Midbrain (tissue), 1 donor: ENCODE measurements around the gene CAPN2.

Experiments used
- DNase-seq: peaks from one replicate; lab custom pipeline; 2025; lab: John Stamatoyannopoulos, UW

CAPN2 gene

GRCh38 chr1:223712194-223712849 lies at the start of gene CAPN2:
TSS of gene CAPN2 (plus strand) at chr1:223712539. CDS start at chr1:223712641, 102 bp downstream.
- DNase-seq, result peak; percentile 79

- DNase-seq, result no peak
Observed at GRCh38 chr1:223662943-223663342, 49.4 kb upstream of the CAPN2 start.

GRCh38 chr1:223664106-223664505 lies 48.2 kb upstream of the CAPN2 start:
- no peak for DNase-seq

GRCh38 chr1:223665592-223666312 lies 46.6 kb upstream of the CAPN2 start, which contains the start of gene CAPN8:
TSS of gene CAPN8 (minus strand) at chr1:223665701. CDS start at chr1:223665646, 55 bp downstream.
- no peak for DNase-seq

- DNase-seq, result no peak
Observed at GRCh38 chr1:223667484-223668182, 44.7 kb upstream of the CAPN2 start.

GRCh38 chr1:223669003-223669795 lies 43.1 kb upstream of the CAPN2 start:
- DNase-seq, result no peak

GRCh38 chr1:223670458-223671159 lies 41.7 kb upstream of the CAPN2 start:
- DNase-seq, result peak; percentile 6

GRCh38 chr1:223674119-223674890 lies 38.0 kb upstream of the CAPN2 start:
- no peak for DNase-seq

- DNase-seq, result no peak
Observed at GRCh38 chr1:223678841-223679240, 33.5 kb upstream of the CAPN2 start.

- DNase-seq, result no peak
Observed at GRCh38 chr1:223680188-223680587, 32.2 kb upstream of the CAPN2 start.

- DNase-seq, result no peak
Observed at GRCh38 chr1:223682502-223682901, 29.8 kb upstream of the CAPN2 start.

GRCh38 chr1:223683586-223684487 lies 28.5 kb upstream of the CAPN2 start:
- DNase-seq, result peak; percentile 45

- DNase-seq, result no peak
Observed at GRCh38 chr1:223684488-223684792, 27.9 kb upstream of the CAPN2 start.

- DNase-seq, result no peak
Observed at GRCh38 chr1:223691121-223691520, 21.2 kb upstream of the CAPN2 start.

GRCh38 chr1:223695014-223695548 lies 17.3 kb upstream of the CAPN2 start:
- no peak for DNase-seq

- DNase-seq, result no peak
Observed at GRCh38 chr1:223695941-223696340, 16.4 kb upstream of the CAPN2 start.

- no peak for DNase-seq
Observed at GRCh38 chr1:223700388-223700918, 11.9 kb upstream of the CAPN2 start.

GRCh38 chr1:223700942-223701637 lies 11.2 kb upstream of the CAPN2 start:
- no peak for DNase-seq
